Testis (tissue), 2 donors: ENCODE measurements around the gene ELOVL1.

Source experiments
- POLR2A ChIP-seq: fragments of 450-650 bp; IDR thresholded peaks from one replicate; pipeline ENCODE4 v1.6.1; 2017; ENCODE audit warnings: antibody characterized with exemption, mild to moderate bottlenecking, moderate library complexity
- TF ChIP-seq, protein P1 (sequence below), 3 experiments: fragments of 450-650 bp in 2 of 3; fragments of 200-600 bp in 1 of 3; sonication (generic) in 1 of 3; IDR thresholded peaks; one replicate each; pipeline ENCODE4 v1.5.1; 2016 to 2019; ENCODE audit warnings: antibody characterized with exemption in 3 of 3, mild to moderate bottlenecking in 2 of 3, moderate library complexity in 1 of 3

DNA sequence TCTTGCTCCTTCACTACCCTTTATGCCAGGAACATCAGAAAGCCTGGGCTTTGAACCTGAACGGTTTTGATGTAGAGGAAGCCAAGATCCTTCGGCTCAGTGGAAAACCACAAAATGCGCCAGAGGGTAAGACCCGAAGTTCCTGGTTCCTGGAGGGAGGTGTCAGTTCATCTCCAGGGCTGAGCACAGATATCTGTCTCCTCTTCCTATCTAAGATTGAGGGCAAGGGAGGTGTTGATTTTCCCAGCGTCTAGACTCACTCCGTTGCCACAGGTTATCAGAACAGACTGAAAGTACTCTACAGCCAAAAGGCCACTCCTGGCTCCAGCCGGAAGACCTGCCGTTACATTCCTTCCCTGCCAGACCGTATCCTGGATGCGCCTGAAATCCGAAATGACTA is 8.1 kb downstream of the ELOVL1 start:
- TF ChIP-seq, protein P1, sequence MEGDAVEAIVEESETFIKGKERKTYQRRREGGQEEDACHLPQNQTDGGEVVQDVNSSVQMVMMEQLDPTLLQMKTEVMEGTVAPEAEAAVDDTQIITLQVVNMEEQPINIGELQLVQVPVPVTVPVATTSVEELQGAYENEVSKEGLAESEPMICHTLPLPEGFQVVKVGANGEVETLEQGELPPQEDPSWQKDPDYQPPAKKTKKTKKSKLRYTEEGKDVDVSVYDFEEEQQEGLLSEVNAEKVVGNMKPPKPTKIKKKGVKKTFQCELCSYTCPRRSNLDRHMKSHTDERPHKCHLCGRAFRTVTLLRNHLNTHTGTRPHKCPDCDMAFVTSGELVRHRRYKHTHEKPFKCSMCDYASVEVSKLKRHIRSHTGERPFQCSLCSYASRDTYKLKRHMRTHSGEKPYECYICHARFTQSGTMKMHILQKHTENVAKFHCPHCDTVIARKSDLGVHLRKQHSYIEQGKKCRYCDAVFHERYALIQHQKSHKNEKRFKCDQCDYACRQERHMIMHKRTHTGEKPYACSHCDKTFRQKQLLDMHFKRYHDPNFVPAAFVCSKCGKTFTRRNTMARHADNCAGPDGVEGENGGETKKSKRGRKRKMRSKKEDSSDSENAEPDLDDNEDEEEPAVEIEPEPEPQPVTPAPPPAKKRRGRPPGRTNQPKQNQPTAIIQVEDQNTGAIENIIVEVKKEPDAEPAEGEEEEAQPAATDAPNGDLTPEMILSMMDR (IDR thresholded peaks at IDR 0.05): no peak
- no peak for TF ChIP-seq POLR2A
